Measurements from ENCODE around the gene ST6GAL1. TPM values are rescaled to one million over a fixed set of nuclear protein-coding genes. Genes with fewer than 3 reads are reported as not detected.

ST6GAL1 gene
- total and polyA plus RNA-seq, 2 of the 13 experiments (the other 11 are each of a cell fraction or from before 2014, with no cell fraction given), result 79.9 to 164 TPM

DNA sequence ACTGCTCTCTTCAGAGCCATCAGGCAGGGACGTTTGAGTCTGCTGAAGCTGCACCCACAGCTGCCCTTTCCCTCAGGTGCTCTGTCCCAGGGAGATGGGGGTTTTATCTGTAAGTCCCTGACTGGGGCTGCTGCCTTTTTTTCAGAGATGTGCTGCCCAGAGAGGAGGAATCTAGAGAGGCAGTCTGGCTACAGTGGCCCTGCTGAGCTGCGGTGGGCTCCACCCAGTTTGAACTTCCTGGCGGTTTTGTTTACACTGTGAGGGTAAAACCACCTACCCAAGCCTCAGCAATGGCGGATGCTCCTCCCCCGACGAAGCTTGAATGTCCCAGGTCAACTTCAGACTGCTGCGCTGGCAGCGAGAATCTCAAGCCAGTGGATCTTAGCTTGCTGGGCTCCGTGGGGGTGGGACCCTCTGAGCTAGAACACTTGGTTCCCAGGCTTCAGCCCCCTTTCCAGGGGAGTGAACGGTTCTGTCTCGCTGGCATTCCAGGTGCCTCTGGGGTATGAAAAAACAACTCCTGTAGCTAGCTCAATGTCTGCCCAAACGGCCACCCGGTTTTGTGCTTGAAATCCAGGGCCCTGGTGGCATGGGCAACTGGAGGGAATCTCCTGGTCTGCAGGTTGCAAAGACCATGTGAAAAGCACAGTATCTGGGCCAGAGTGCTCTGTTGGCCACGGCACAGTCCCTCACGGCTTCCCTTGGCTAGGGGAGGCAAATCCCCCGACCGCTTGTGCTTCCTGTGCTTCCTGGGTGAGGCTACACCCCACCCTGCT, 21.1 kb upstream of the ST6GAL1 start (continued):
- TF ChIP-seq, protein P1, sequence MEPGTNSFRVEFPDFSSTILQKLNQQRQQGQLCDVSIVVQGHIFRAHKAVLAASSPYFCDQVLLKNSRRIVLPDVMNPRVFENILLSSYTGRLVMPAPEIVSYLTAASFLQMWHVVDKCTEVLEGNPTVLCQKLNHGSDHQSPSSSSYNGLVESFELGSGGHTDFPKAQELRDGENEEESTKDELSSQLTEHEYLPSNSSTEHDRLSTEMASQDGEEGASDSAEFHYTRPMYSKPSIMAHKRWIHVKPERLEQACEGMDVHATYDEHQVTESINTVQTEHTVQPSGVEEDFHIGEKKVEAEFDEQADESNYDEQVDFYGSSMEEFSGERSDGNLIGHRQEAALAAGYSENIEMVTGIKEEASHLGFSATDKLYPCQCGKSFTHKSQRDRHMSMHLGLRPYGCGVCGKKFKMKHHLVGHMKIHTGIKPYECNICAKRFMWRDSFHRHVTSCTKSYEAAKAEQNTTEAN (CRISPR knock-in tag; conservative IDR thresholded peaks at IDR 0.05), result no peak
- no peak for TF ChIP-seq HOXA9 (CRISPR knock-in tag; IDR thresholded peaks at IDR 0.05; ENCODE audit: borderline replicate concordance)
- no peak for TF ChIP-seq NR2F6 (IDR thresholded peaks at IDR 0.05)
- TF ChIP-seq NR2F6 (CRISPR knock-in tag; IDR thresholded peaks at IDR 0.05), result 0 out of 2 replicates have a peak, but pooled peaks have one; percentile 12
- TF ChIP-seq ZIK1 (CRISPR knock-in tag; IDR thresholded peaks at IDR 0.05; ENCODE audit: borderline replicate concordance, low read depth), result no peak
- no peak for TF ChIP-seq ELF3 (CRISPR knock-in tag; IDR thresholded peaks at IDR 0.05)
- TF ChIP-seq TGIF2 (CRISPR knock-in tag; IDR thresholded peaks at IDR 0.05), result no peak
- TF ChIP-seq, protein P2, sequence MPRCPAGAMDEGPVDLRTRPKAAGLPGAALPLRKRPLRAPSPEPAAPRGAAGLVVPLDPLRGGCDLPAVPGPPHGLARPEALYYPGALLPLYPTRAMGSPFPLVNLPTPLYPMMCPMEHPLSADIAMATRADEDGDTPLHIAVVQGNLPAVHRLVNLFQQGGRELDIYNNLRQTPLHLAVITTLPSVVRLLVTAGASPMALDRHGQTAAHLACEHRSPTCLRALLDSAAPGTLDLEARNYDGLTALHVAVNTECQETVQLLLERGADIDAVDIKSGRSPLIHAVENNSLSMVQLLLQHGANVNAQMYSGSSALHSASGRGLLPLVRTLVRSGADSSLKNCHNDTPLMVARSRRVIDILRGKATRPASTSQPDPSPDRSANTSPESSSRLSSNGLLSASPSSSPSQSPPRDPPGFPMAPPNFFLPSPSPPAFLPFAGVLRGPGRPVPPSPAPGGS (CRISPR knock-in tag; IDR thresholded peaks at IDR 0.05), result no peak
- TF ChIP-seq SALL1 (CRISPR knock-in tag; IDR thresholded peaks at IDR 0.05), result peak; percentile 30; the same call in 1 of the 2 replicates
- no peak for TF ChIP-seq ZNF34 (CRISPR knock-in tag; IDR thresholded peaks at IDR 0.05; ENCODE audit: borderline replicate concordance)
- TF ChIP-seq FOXA3 (CRISPR knock-in tag; IDR thresholded peaks at IDR 0.05), result peak; percentile 45; the same call in 1 of the 2 replicates
- TF ChIP-seq ZNF543 (CRISPR knock-in tag; IDR thresholded peaks at IDR 0.05), result no peak
- no peak for TF ChIP-seq SNRNP70 (IDR thresholded peaks at IDR 0.05; ENCODE audit: low read depth, low read length)
- 0 out of 2 replicates have a peak, but pooled peaks have one; percentile 23 for TF ChIP-seq NCOA2 (CRISPR knock-in tag; IDR thresholded peaks at IDR 0.05)
- TF ChIP-seq, protein P3, sequence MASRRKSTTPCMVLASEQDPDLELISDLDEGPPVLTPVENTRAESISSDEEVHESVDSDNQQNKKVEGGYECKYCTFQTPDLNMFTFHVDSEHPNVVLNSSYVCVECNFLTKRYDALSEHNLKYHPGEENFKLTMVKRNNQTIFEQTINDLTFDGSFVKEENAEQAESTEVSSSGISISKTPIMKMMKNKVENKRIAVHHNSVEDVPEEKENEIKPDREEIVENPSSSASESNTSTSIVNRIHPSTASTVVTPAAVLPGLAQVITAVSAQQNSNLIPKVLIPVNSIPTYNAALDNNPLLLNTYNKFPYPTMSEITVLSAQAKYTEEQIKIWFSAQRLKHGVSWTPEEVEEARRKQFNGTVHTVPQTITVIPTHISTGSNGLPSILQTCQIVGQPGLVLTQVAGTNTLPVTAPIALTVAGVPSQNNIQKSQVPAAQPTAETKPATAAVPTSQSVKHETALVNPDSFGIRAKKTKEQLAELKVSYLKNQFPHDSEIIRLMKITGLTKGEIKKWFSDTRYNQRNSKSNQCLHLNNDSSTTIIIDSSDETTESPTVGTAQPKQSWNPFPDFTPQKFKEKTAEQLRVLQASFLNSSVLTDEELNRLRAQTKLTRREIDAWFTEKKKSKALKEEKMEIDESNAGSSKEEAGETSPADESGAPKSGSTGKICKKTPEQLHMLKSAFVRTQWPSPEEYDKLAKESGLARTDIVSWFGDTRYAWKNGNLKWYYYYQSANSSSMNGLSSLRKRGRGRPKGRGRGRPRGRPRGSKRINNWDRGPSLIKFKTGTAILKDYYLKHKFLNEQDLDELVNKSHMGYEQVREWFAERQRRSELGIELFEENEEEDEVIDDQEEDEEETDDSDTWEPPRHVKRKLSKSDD (CRISPR knock-in tag; IDR thresholded peaks at IDR 0.05; ENCODE audit: low read depth), result 0 out of 2 replicates have a peak, but pooled peaks have one; percentile 74
- no peak for TF ChIP-seq ZNF674 (CRISPR knock-in tag; IDR thresholded peaks at IDR 0.05; ENCODE audit: low read depth)
- no peak for TF ChIP-seq ZNF256 (CRISPR knock-in tag; conservative IDR thresholded peaks at IDR 0.05)
- TF ChIP-seq CEBPG (CRISPR knock-in tag; IDR thresholded peaks at IDR 0.05), result no peak
- no peak for TF ChIP-seq ZFYVE20 (CRISPR knock-in tag; IDR thresholded peaks at IDR 0.05; ENCODE audit: borderline replicate concordance, low read depth)
- no peak for TF ChIP-seq ZNF331 (CRISPR knock-in tag; IDR thresholded peaks at IDR 0.05)
- TF ChIP-seq FOXC1 (CRISPR knock-in tag; IDR thresholded peaks at IDR 0.05; ENCODE audit: borderline replicate concordance), result no peak; the same call in 1 of the 2 replicates
- 0 out of 2 replicates have a peak, but pooled peaks have one; percentile 45 for TF ChIP-seq ZNF501 (CRISPR knock-in tag; IDR thresholded peaks at IDR 0.05)
- TF ChIP-seq ZNF839 (CRISPR knock-in tag; IDR thresholded peaks at IDR 0.05; ENCODE audit: borderline replicate concordance), result no peak

Measured in HepG2 (cell line).